GM12878 (cell line): ENCODE results near the gene CENPA. TPM values are rescaled to one million over a fixed set of nuclear protein-coding genes. Genes with fewer than 3 reads are reported as not detected.

Experiments used
- ATAC-seq: fragments of 200-7000 bp; cut with Tn5 transposase; 3 replicates; pipeline ENCODE4 v1.9.1; 2020; ENCODE audit warnings: mild to moderate bottlenecking, moderate library complexity
- BruUV-seq: library from RNA; stranded (reverse); fragments of 400-500 nt; replicated peaks from 2 replicates; lab custom pipeline; 2021; lab: Mats Ljungman, UMichigan
- CTCF ChIA-PET: fragments of 300-600 bp; sonication (Branson Sonifier 250); formaldehyde crosslinking; extraction: SDS; loops from one replicate; lab custom pipeline; 2021; ENCODE audit warnings: inconsistent platforms; lab: Yijun Ruan, JAX
- POLR2A ChIA-PET: fragments of 350-600 bp; formaldehyde crosslinking; extraction: SDS; loops from one replicate; lab custom pipeline; 2021; ENCODE audit warnings: inconsistent platforms; lab: Charles Lee
- RAD21 ChIA-PET: fragments of 300-600 bp; sonication (Branson Sonifier 250); formaldehyde crosslinking; loops from one replicate; lab custom pipeline; 2023; ENCODE audit warnings: antibody characterized with exemption; ENCODE audit not compliant: unreplicated experiment; lab: Charles Lee
- SMC1A ChIA-PET: fragments of 300-600 bp; sonication (Branson Sonifier 250); formaldehyde crosslinking; loops from one replicate; lab custom pipeline; 2023; ENCODE audit not compliant: unreplicated experiment, uncharacterized antibody; lab: Charles Lee
- DNase-seq: peaks from one replicate; pipeline ENCODE4 v3.0.0-alpha.2; 2011; ENCODE audit warnings: low read depth, low spot score
- FAIRE-seq: peaks from 3 replicates; lab custom pipeline; 2011; peaks lifted over from hg19 to GRCh38; lab: Jason Lieb, UNC
- H2AFZ ChIP-seq: 2 replicates; pipeline ENCODE4 v1.6.0; 2011; ENCODE audit warnings: low read depth, low read length, control low read depth; ENCODE audit not compliant: control insufficient read depth
- H3K27ac ChIP-seq: 2 replicates; pipeline ENCODE4 v1.5.1; 2011; ENCODE audit warnings: control low read depth; ENCODE audit not compliant: control insufficient read depth, insufficient read depth
- H3K27me3 ChIP-seq, 2 experiments: replicated peaks in 1 of 2; 2 replicates each; pipeline versions ENCODE4 v1.6.0 to v1.6.1; 2011; ENCODE audit warnings: low read length in 1 of 2; ENCODE audit not compliant: control insufficient read depth in 2 of 2, insufficient read depth in 2 of 2
- H3K36me3 ChIP-seq, 2 experiments: 2 replicates each; pipeline ENCODE4 v1.5.1; 2011; ENCODE audit warnings: low read length in 1 of 2; ENCODE audit not compliant: control insufficient read depth in 2 of 2, insufficient read depth in 2 of 2
- H3K4me1 ChIP-seq: 2 replicates; pipeline ENCODE4 v1.6.1; 2011; ENCODE audit warnings: mild to moderate bottlenecking, low read length, moderate library complexity, mixed read lengths; ENCODE audit not compliant: control insufficient read depth, insufficient read depth
- H3K4me2 ChIP-seq: 2 replicates; pipeline ENCODE4 v1.6.0; 2011; ENCODE audit warnings: control low read depth; ENCODE audit not compliant: control insufficient read depth, insufficient read depth
- H3K4me3 ChIP-seq: fragments of 200-600 bp; sonication (generic); 2 replicates; pipeline ENCODE4 v1.5.1; 2016
- H3K79me2 ChIP-seq: 2 replicates; pipeline ENCODE4 v1.6.0; 2011; ENCODE audit warnings: low read length; ENCODE audit not compliant: control insufficient read depth, insufficient read depth
- H3K9ac ChIP-seq: 2 replicates; pipeline ENCODE4 v1.8.0; 2011; ENCODE audit warnings: low read length, control low read depth, mixed read lengths; ENCODE audit not compliant: control insufficient read depth, insufficient read depth
- H3K9me3 ChIP-seq: replicated peaks from 3 replicates; pipeline ENCODE4 v1.5.1; 2011; ENCODE audit warnings: mild to moderate bottlenecking, low read length; ENCODE audit not compliant: control insufficient read depth, insufficient read depth
- H4K20me1 ChIP-seq: 2 replicates; pipeline ENCODE4 v1.6.0; 2011; ENCODE audit not compliant: control insufficient read depth, insufficient read depth
- CBX3 ChIP-seq: fragments of 200-600 bp; sonication (generic); IDR thresholded peaks from 2 replicates; pipeline ENCODE4 v1.6.1; 2016; ENCODE audit warnings: low read depth, borderline replicate concordance
- CEBPB ChIP-seq, 2 experiments: fragments of 150-350 bp in 1 of 2; IDR thresholded peaks; 2 replicates each; pipeline ENCODE4 v1.6.1; 2012 to 2014; ENCODE audit warnings: low read depth in 2 of 2, low read length in 2 of 2, borderline replicate concordance in 1 of 2, inconsistent platforms in 1 of 2
- POU2F2 ChIP-seq: IDR thresholded peaks from 3 replicates; pipeline ENCODE4 v1.6.1; 2011; ENCODE audit warnings: low read depth, mild to moderate bottlenecking, low read length, borderline replicate concordance
- RAD21 ChIP-seq: IDR thresholded peaks from 2 replicates; pipeline ENCODE4 v1.6.1; 2011; ENCODE audit warnings: mild to moderate bottlenecking, low read depth, low read length, moderate library complexity; ENCODE audit not compliant: insufficient read depth
- SMC3 ChIP-seq: IDR thresholded peaks from 2 replicates; pipeline ENCODE4 v1.6.1; 2011; ENCODE audit warnings: low read length, improper control_type of control experiment, borderline replicate concordance
- WRNIP1 ChIP-seq: IDR thresholded peaks from 2 replicates; pipeline ENCODE4 v1.6.1; 2011; ENCODE audit warnings: low read depth, low read length, improper control_type of control experiment, borderline replicate concordance
- YY1 ChIP-seq: IDR thresholded peaks from 2 replicates; pipeline ENCODE4 v1.6.1; 2011; ENCODE audit warnings: low read depth, mild to moderate bottlenecking, low read length
- ZNF274 ChIP-seq: IDR thresholded peaks from one replicate; pipeline ENCODE4 v1.8.0; 2011; ENCODE audit not compliant: insufficient read length, insufficient read depth
- WGBS: methylation state at CpG from one replicate; pipeline ENCODE4 v1.1.6; 2016; ENCODE audit warnings: low lambda C conversion rate; ENCODE audit not compliant: insufficient replicate concordance, insufficient coverage; ENCODE audit errors: missing lambda C conversion rate; 5-methylcytosine and 5-hydroxymethylcytosine counted together
- in situ Hi-C: fragments of 300-500 bp; cut with MboI; formaldehyde crosslinking; loops from 9 replicates; pipeline ENCODE4 v1.14.3; 2018; ENCODE audit warnings: mixed read lengths
- intact Hi-C: fragments of 100-400 bp; cut with micrococcal nuclease; formaldehyde crosslinking; loops from one replicate; pipeline ENCODE4 v1.14.2; 2022; ENCODE audit not compliant: unreplicated experiment
- polyA plus RNA-seq, 11 experiments: library from polyadenylated mRNA; depleted of rRNA in 4 of 11; unstranded in 6 of 11; stranded (reverse) in 5 of 11; fragments of >200 nt; fragmentation: Nextera tagmentation in 4 of 11; fragmentation: Illumina TruSeq in 1 of 11; extraction: Ambion mirVana in 4 of 11; extraction: Trizol in 1 of 11; gene quantifications; 1 replicate in 1 of 11; 2 replicates in 10 of 11; pipeline versions ENCODE4 v1.2.1 to v1.2.3, GENCODE V29; 2011 to 2016; ENCODE audit warnings: inconsistent platforms in 2 of 11, missing spikeins in 2 of 11, low read depth in 1 of 11
- total RNA-seq, 4 experiments: library from RNA; depleted of rRNA in 3 of 4; stranded (reverse); fragments of >200 nt in 3 of 4; fragmentation: Illumina TruSeq in 1 of 4; extraction: Trizol in 1 of 4; gene quantifications; 2 replicates each; pipeline versions ENCODE4 v1.2.1 to v1.2.3, GENCODE V29; 2013 to 2021
- TF ChIP-seq, protein P1 (sequence below): IDR thresholded peaks from 2 replicates; pipeline ENCODE4 v1.6.1; 2012; ENCODE audit warnings: low read depth, low read length, improper control_type of control experiment
- TF ChIP-seq, protein P2 (sequence below), 3 experiments: IDR thresholded peaks in 2 of 3; conservative IDR thresholded peaks in 1 of 3; 2 replicates each; pipeline ENCODE4 v1.5.1; 2011; ENCODE audit warnings: low read depth in 3 of 3, low read length in 3 of 3, mild to moderate bottlenecking in 3 of 3, control low read depth in 2 of 3, moderate library complexity in 2 of 3, inconsistent platforms in 1 of 3, mixed read lengths in 1 of 3; ENCODE audit not compliant: control insufficient read depth in 2 of 3, insufficient read depth in 1 of 3; ENCODE audit errors: extremely low read depth in 1 of 3

The CENPA gene
- total and polyA plus RNA-seq, 10 of the 15 experiments (the other 5 are each of a cell fraction or from before 2014, with no cell fraction given): 8.1 to 66.6 (median 36.7) TPM

DNA sequence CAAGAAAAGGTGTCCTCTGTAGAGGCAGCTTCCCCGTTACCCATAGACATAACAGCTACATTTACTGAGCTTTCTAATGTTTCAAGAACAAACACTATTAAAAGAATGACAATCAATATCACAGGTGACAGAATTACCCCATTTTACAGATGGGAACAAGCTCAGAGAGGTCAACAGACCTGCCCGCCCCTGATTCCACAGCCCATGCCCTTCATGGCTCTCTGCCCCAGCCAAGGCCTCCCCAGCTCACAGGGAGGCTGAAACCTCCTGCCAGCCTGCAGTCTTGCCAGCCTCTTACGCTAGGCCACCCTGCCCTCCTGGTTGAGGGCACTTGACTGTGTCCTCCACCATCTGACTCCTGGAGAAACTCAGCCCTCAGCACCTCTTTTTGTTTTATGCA is 40.9 kb upstream of the CENPA start:
- no TSS peak for BruUV-seq
- Histone ChIP-seq H3K9me3 (no peaks in the 10 kb centered on the region), H3K79me2 (no peaks in the 10 kb centered on the region), H3K27ac (no peak overlapping the region), H3K27me3 (no peaks in the 10 kb centered on the region), H2AFZ (no peak overlapping the region), H4K20me1 (no peaks in the 10 kb centered on the region; the same call in 1 of the 2 replicates), H3K4me2 (no peak overlapping the region), H3K4me3 (no peak overlapping the region), H3K4me1 (no peaks in the 10 kb centered on the region; the same call in 1 of the 2 replicates), H3K9ac (no peak overlapping the region), H3K36me3 (no peaks in the 10 kb centered on the region)
- RAD21 ChIA-PET: interaction anchor here (1.1 to 2.2 kb wide), 3 partner anchors 138 to 141 kb away, joined by 5 to 11 read pairs (median 9); no protein-coding TSS in a partner anchor
- intact Hi-C loops: loop anchor here (1.0 to 10.0 kb wide), 2 partner anchors 140 to 240 kb away; no protein-coding TSS in a partner anchor
- no peak for ATAC-seq
- SMC1A ChIA-PET: interaction anchor here (0.6 to 6.5 kb wide), 5 partner anchors 10 to 165 kb away, joined by 3 to 53 read pairs (median 3); no protein-coding TSS in a partner anchor
- DNase-seq: no peak
- 14% methylated on average over 3 of the region's 3 CpGs for WGBS
- CTCF ChIA-PET: interaction anchor here (0.7 to 8.5 kb wide), 13 partner anchors 9 to 778 kb away, joined by 3 to 156 read pairs (median 5); no protein-coding TSS in a partner anchor
- TF ChIP-seq, protein P1, sequence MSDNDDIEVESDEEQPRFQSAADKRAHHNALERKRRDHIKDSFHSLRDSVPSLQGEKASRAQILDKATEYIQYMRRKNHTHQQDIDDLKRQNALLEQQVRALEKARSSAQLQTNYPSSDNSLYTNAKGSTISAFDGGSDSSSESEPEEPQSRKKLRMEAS: no peak
- no peak for TF ChIP-seq CBX3
- no peak for FAIRE-seq
- POLR2A ChIA-PET: no interaction called here
- in situ Hi-C loops: loop anchor here (5.0 kb wide), 1 partner anchor 143 kb away; no protein-coding TSS in a partner anchor

DNA sequence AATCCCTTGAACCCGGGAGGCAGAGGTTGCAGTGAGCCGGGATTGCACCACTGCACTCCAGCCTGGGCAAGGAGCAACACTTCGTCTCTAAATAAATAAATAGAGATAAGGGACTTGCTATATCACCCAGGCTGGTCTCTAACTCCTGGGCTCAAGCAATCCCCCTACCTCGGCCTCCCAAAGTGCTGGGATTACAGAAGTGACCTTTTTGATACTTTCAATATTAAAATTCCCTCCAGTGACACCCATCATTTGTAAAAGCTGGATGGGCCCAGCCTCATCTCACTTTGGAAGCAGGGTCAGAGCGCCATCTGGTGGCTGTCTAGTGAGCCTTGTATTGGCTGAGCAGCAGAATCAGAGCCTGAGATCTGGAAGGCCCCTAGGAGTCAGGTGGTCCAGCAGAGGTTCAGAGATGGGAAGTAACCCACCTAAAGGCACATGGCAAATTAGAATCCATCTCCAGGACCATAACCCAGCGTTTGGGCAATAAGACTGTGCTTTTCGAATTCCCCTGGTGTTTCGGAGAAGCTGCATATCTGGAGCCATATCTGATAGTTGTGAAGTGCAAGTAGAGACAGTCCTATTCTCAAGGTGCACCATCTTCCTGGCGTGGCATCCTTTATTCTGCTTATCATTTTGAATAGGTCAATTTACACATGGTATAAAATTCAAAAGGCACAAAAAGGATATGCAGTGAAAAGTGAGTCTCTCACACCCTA is 40.1 kb upstream of the CENPA start:
- ChIA-PET POLR2A (no interaction called here), CTCF (interaction anchor here (0.6 to 8.5 kb wide), 20 partner anchors 10 to 243 kb away, joined by 3 to 156 read pairs (median 4); no protein-coding TSS in a partner anchor), RAD21 (interaction anchor here (1.0 to 2.2 kb wide), 3 partner anchors 25 to 142 kb away, joined by 3 to 11 read pairs (median 9); no protein-coding TSS in a partner anchor), SMC1A (interaction anchor here (1.1 to 6.5 kb wide), 4 partner anchors 9 to 140 kb away, joined by 3 to 53 read pairs (median 8); no protein-coding TSS in a partner anchor)
- H3K79me2 ChIP-seq: no peaks in the 10 kb centered on the region
- no peaks in the 10 kb centered on the region for H3K9me3 ChIP-seq
- no peak overlapping the region for H3K9ac ChIP-seq
- no peaks in the 10 kb centered on the region for H3K36me3 ChIP-seq
- H2AFZ ChIP-seq: peak overlapping the region; percentile 47
- no TSS peak for BruUV-seq
- no peaks in the 10 kb centered on the region for H4K20me1 ChIP-seq
- FAIRE-seq: peak; percentile 91
- no peak overlapping the region for H3K4me3 ChIP-seq
- no peak for DNase-seq
- no peak overlapping the region for H3K4me2 ChIP-seq
- no peaks in the 10 kb centered on the region; the same call in 1 of the 2 replicates for H3K4me1 ChIP-seq
- TF ChIP-seq CEBPB (IDR thresholded peaks at IDR 0.05; ENCODE audit: borderline replicate concordance in 1 of 2, low read depth in 2 of 2, low read length in 2 of 2) (no peak), SMC3 (peak; percentile 82), RAD21 (peak; percentile 92), POU2F2 (no peak), WRNIP1 (0 out of 2 replicates have a peak, but pooled peaks have one; percentile 41), YY1 (0 out of 2 replicates have a peak, but pooled peaks have one; percentile 50), ZNF274 (no peak)
- TF ChIP-seq, protein P2, sequence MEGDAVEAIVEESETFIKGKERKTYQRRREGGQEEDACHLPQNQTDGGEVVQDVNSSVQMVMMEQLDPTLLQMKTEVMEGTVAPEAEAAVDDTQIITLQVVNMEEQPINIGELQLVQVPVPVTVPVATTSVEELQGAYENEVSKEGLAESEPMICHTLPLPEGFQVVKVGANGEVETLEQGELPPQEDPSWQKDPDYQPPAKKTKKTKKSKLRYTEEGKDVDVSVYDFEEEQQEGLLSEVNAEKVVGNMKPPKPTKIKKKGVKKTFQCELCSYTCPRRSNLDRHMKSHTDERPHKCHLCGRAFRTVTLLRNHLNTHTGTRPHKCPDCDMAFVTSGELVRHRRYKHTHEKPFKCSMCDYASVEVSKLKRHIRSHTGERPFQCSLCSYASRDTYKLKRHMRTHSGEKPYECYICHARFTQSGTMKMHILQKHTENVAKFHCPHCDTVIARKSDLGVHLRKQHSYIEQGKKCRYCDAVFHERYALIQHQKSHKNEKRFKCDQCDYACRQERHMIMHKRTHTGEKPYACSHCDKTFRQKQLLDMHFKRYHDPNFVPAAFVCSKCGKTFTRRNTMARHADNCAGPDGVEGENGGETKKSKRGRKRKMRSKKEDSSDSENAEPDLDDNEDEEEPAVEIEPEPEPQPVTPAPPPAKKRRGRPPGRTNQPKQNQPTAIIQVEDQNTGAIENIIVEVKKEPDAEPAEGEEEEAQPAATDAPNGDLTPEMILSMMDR (IDR thresholded peaks at IDR 0.05 in 2 of 3, conservative IDR thresholded peaks at IDR 0.05 in 1 of 3; ENCODE audit: control insufficient read depth in 2 of 3, extremely low read depth in 1 of 3, insufficient read depth in 1 of 3, low read depth in 3 of 3, low read length in 3 of 3): peak; percentile 90 to 94 (median 93)
- 21% methylated on average over 9 of the region's 9 CpGs for WGBS
- ATAC-seq: peak; percentile 97
- intact Hi-C loops: loop anchor here (1.0 to 10.0 kb wide), 2 partner anchors 140 to 241 kb away; no protein-coding TSS in a partner anchor
- no peaks in the 10 kb centered on the region for H3K27me3 ChIP-seq
- in situ Hi-C loops: no loop called here
- no peak overlapping the region for H3K27ac ChIP-seq
